ENCODE data around the gene MLXIP.

GRCh38 chr12:122073815-122074214 is 4.7 kb upstream of the MLXIP start:
- TF ChIP-seq POLR2A (IDR thresholded peaks at IDR 0.05; ENCODE audit: insufficient read depth in 1 of 2, low read depth in 2 of 2, low read length in 2 of 2) (no peak), ZBTB40 (IDR thresholded peaks at IDR 0.05) (no peak), ZBTB40 (CRISPR knock-in tag; IDR thresholded peaks at IDR 0.05) (no peak), ZBTB20 (CRISPR knock-in tag; IDR thresholded peaks at IDR 0.05; ENCODE audit: borderline replicate concordance, low read depth) (no peak), PRPF4 (IDR thresholded peaks at IDR 0.05; ENCODE audit: low read depth, low read length, poor library complexity, severe bottlenecking) (no peak), KDM5A (IDR thresholded peaks at IDR 0.05; ENCODE audit: borderline replicate concordance, low read length) (no peak), ZNF841 (CRISPR knock-in tag; IDR thresholded peaks at IDR 0.05; ENCODE audit: borderline replicate concordance) (no peak), ZBTB43 (CRISPR knock-in tag; conservative IDR thresholded peaks at IDR 0.05) (no peak), ONECUT2 (CRISPR knock-in tag; IDR thresholded peaks at IDR 0.05) (no peak)
- TF ChIP-seq, protein P1, sequence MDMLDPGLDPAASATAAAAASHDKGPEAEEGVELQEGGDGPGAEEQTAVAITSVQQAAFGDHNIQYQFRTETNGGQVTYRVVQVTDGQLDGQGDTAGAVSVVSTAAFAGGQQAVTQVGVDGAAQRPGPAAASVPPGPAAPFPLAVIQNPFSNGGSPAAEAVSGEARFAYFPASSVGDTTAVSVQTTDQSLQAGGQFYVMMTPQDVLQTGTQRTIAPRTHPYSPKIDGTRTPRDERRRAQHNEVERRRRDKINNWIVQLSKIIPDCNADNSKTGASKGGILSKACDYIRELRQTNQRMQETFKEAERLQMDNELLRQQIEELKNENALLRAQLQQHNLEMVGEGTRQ (IDR thresholded peaks at IDR 0.05; ENCODE audit: low read depth, low read length), result no peak
- TF ChIP-seq, protein P1 (CRISPR knock-in tag; IDR thresholded peaks at IDR 0.05; ENCODE audit: borderline replicate concordance), result no peak
